Body of pancreas (tissue), 4 donors: Measurements from ENCODE around the gene MYO3A.

Experiments used
- POLR2A ChIP-seq, 3 donors: fragments of 450-650 bp; IDR thresholded peaks; one replicate each; pipeline ENCODE4 v1.6.1; 2016; ENCODE audit warnings: antibody characterized with exemption in 3 of 3, mild to moderate bottlenecking in 2 of 3
- TF ChIP-seq, protein P1 (sequence below), 7 experiments: fragments of 450-650 bp in 4 of 7; fragments of 200-600 bp in 3 of 7; sonication (generic) in 3 of 7; IDR thresholded peaks; one replicate each; pipeline ENCODE4 v1.5.1; 2016 to 2019; ENCODE audit warnings: antibody characterized with exemption in 7 of 7

DNA sequence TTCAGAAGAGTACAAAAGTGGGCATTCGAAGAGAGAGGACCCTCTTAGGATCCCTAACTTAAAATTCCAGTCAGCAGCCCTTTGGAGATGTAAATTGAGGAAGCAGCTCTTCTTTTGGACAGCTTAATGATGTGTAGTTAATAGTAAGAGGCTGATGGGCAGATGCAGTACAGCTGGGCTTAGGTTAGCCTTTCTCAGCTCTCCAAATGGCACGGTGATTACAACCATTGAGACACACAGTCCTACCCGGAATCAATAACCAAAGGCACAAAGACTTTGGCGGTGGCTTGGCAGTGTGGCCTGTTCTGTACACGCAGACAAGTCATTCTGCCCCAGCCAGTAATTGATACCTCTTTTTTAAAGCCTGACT, 309.3 kb downstream of the MYO3A start:
- TF ChIP-seq POLR2A (IDR thresholded peaks at IDR 0.05): no peak
- TF ChIP-seq, protein P1, sequence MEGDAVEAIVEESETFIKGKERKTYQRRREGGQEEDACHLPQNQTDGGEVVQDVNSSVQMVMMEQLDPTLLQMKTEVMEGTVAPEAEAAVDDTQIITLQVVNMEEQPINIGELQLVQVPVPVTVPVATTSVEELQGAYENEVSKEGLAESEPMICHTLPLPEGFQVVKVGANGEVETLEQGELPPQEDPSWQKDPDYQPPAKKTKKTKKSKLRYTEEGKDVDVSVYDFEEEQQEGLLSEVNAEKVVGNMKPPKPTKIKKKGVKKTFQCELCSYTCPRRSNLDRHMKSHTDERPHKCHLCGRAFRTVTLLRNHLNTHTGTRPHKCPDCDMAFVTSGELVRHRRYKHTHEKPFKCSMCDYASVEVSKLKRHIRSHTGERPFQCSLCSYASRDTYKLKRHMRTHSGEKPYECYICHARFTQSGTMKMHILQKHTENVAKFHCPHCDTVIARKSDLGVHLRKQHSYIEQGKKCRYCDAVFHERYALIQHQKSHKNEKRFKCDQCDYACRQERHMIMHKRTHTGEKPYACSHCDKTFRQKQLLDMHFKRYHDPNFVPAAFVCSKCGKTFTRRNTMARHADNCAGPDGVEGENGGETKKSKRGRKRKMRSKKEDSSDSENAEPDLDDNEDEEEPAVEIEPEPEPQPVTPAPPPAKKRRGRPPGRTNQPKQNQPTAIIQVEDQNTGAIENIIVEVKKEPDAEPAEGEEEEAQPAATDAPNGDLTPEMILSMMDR (IDR thresholded peaks at IDR 0.05): no peak
